Uterus (tissue), 2 donors: ENCODE measurements around the gene ADO.

Experiments
- POLR2A ChIP-seq, 2 donors: fragments of 450-650 bp; IDR thresholded peaks; one replicate each; pipeline ENCODE4 v1.6.1; 2016; ENCODE audit warnings: antibody characterized with exemption in 2 of 2, mild to moderate bottlenecking in 1 of 2, moderate library complexity in 1 of 2
- TF ChIP-seq, protein P1 (sequence below), 4 experiments: fragments of 200-600 bp in 2 of 4; fragments of 450-650 bp in 2 of 4; sonication (generic) in 2 of 4; IDR thresholded peaks; one replicate each; pipeline ENCODE4 v1.5.1; 2016 to 2019; ENCODE audit warnings: antibody characterized with exemption in 4 of 4, mild to moderate bottlenecking in 2 of 4, moderate library complexity in 1 of 4

DNA sequence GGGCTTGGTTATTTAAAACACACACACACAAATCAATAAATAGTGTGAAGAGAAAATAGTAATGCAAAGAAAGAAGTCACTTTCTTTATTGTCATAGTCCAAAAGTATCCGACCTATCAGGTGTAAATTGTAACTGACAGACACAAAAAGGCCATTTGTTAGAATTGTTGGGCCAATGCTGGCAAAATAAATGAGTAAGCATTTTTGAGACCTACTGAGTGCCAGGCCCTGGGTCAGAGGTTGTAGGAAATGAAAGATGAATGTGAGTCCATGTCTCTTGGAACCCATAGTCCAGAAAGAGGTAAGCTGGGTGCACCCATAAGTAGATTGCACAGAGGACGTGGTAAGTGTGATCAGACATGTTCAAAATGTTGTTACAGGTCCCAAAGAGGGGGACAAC lies 25.1 kb downstream of the ADO start:
- TF ChIP-seq, protein P1, sequence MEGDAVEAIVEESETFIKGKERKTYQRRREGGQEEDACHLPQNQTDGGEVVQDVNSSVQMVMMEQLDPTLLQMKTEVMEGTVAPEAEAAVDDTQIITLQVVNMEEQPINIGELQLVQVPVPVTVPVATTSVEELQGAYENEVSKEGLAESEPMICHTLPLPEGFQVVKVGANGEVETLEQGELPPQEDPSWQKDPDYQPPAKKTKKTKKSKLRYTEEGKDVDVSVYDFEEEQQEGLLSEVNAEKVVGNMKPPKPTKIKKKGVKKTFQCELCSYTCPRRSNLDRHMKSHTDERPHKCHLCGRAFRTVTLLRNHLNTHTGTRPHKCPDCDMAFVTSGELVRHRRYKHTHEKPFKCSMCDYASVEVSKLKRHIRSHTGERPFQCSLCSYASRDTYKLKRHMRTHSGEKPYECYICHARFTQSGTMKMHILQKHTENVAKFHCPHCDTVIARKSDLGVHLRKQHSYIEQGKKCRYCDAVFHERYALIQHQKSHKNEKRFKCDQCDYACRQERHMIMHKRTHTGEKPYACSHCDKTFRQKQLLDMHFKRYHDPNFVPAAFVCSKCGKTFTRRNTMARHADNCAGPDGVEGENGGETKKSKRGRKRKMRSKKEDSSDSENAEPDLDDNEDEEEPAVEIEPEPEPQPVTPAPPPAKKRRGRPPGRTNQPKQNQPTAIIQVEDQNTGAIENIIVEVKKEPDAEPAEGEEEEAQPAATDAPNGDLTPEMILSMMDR (IDR thresholded peaks at IDR 0.05) = no peak
- TF ChIP-seq POLR2A (IDR thresholded peaks at IDR 0.05) = no peak
